B cell (primary cell): ENCODE data around the gene DTNA. TPM values are rescaled to one million over a fixed set of nuclear protein-coding genes. Genes with fewer than 3 reads are reported as not detected.

ENCODE experiments used
- ATAC-seq: fragments of 200-7000 bp; cut with Tn5 transposase; one replicate; pipeline ENCODE4 v1.10.0; 2021; ENCODE audit warnings: low read depth, mild to moderate bottlenecking, moderate number of reproducible peaks, moderate library complexity
- CTCF ChIA-PET: fragments of 350-600 bp; sonication (Branson Sonifier 250); formaldehyde crosslinking; loops from one replicate; lab custom pipeline; 2021; ENCODE audit warnings: antibody characterized with exemption, inconsistent platforms; lab: Charles Lee
- POLR2A ChIA-PET: fragments of 350-600 bp; sonication (Branson Sonifier 250); formaldehyde crosslinking; loops from one replicate; lab custom pipeline; 2021; ENCODE audit warnings: antibody characterized with exemption; lab: Charles Lee
- DNase-seq: peaks from one replicate; pipeline ENCODE4 v3.0.0; 2013
- H2AFZ ChIP-seq: 2 replicates; pipeline ENCODE4 v1.6.1; 2012; ENCODE audit warnings: mild to moderate bottlenecking, low read depth, low read length; ENCODE audit not compliant: insufficient read depth, poor library complexity, severe bottlenecking
- H3K27ac ChIP-seq, 2 donors: 1 replicate in 1 of 2; 2 replicates in 1 of 2; pipeline ENCODE4 v1.5.1; 2012 to 2013; ENCODE audit warnings: low read length in 2 of 2, mild to moderate bottlenecking in 2 of 2, moderate library complexity in 1 of 2
- H3K27me3 ChIP-seq, 4 experiments: fragments of 200-600 bp in 1 of 4; sonication (generic) in 1 of 4; replicated peaks in 1 of 4; 1 replicate in 2 of 4; 2 replicates in 2 of 4; pipeline versions ENCODE4 v1.6.1 to v1.7.0; 2013 to 2016; ENCODE audit warnings: low read length in 3 of 4, mild to moderate bottlenecking in 2 of 4, mixed read lengths in 1 of 4, moderate library complexity in 1 of 4; ENCODE audit not compliant: insufficient read depth in 4 of 4, control insufficient read depth in 3 of 4; ENCODE audit errors: control extremely low read depth in 1 of 4
- H3K36me3 ChIP-seq, 2 experiments: replicated peaks in 1 of 2; 1 replicate in 1 of 2; 2 replicates in 1 of 2; pipeline versions ENCODE4 v1.6.1 to v1.7.1; 2013; ENCODE audit warnings: low read length in 1 of 2; ENCODE audit not compliant: insufficient read depth in 2 of 2, control insufficient read depth in 1 of 2; ENCODE audit errors: control extremely low read depth in 1 of 2, extremely low read depth in 1 of 2
- H3K4me1 ChIP-seq, 2 donors: fragments of 200-600 bp in 1 of 2; sonication (generic) in 1 of 2; 1 replicate in 1 of 2; 2 replicates in 1 of 2; pipeline versions ENCODE4 v1.5.1 to v1.6.1; 2013 to 2017; ENCODE audit warnings: low read length in 2 of 2; ENCODE audit not compliant: control insufficient read depth in 2 of 2, insufficient read depth in 2 of 2
- H3K4me2 ChIP-seq: replicated peaks from 2 replicates; pipeline ENCODE3; 2012; ENCODE audit warnings: mild to moderate bottlenecking, low read depth, low read length; ENCODE audit not compliant: poor library complexity, severe bottlenecking
- H3K4me3 ChIP-seq, 5 experiments: fragments of 200-600 bp in 1 of 5; sonication (generic) in 1 of 5; 1 replicate in 3 of 5; 2 replicates in 2 of 5; pipeline versions ENCODE4 v1.5.1 to v1.7.0; 2011 to 2016; ENCODE audit warnings: low read length in 4 of 5, mild to moderate bottlenecking in 4 of 5, low read depth in 2 of 5, control low read depth in 1 of 5, moderate library complexity in 1 of 5; ENCODE audit not compliant: insufficient read depth in 1 of 5; ENCODE audit errors: control extremely low read depth in 1 of 5, extremely low read depth in 1 of 5
- H3K79me2 ChIP-seq: fragments of 200-600 bp; sonication (generic); one replicate; pipeline ENCODE4 v1.6.0; 2016; ENCODE audit warnings: low read length; ENCODE audit not compliant: control insufficient read depth, insufficient read depth
- H3K9ac ChIP-seq: fragments of 200-600 bp; sonication (generic); 2 replicates; pipeline ENCODE4 v1.6.1; 2017; ENCODE audit warnings: mild to moderate bottlenecking, low read length, moderate library complexity
- H3K9me3 ChIP-seq, 3 donors: one replicate each; pipeline versions ENCODE4 v1.6.1 to v1.7.1; 2013; ENCODE audit warnings: low read length in 2 of 3; ENCODE audit not compliant: control insufficient read depth in 2 of 3, insufficient read depth in 1 of 3; ENCODE audit errors: control extremely low read depth in 1 of 3
- H4K20me1 ChIP-seq: 2 replicates; pipeline ENCODE4 v1.6.0; 2012; ENCODE audit warnings: mild to moderate bottlenecking, low read length; ENCODE audit not compliant: insufficient read depth, control insufficient read depth, poor library complexity, severe bottlenecking
- H3K27ac Mint-ChIP-seq: one replicate; pipeline ENCODE4 v1.8.0; 2021; ENCODE audit warnings: mixed read lengths
- H3K27me3 Mint-ChIP-seq: one replicate; pipeline ENCODE4 v1.8.0; 2021; ENCODE audit warnings: mixed read lengths
- H3K4me1 Mint-ChIP-seq: one replicate; pipeline ENCODE4 v1.8.0; 2021; ENCODE audit warnings: mixed read lengths
- H3K4me3 Mint-ChIP-seq: one replicate; pipeline ENCODE4 v1.8.0; 2021; ENCODE audit warnings: mixed read lengths
- H3K9me3 Mint-ChIP-seq: one replicate; pipeline ENCODE4 v1.8.0; 2022; ENCODE audit warnings: mixed read lengths; ENCODE audit not compliant: insufficient read depth
- EZH2 ChIP-seq: IDR thresholded peaks from 2 replicates; pipeline ENCODE4 v1.6.1; 2012; ENCODE audit warnings: borderline replicate concordance, low read depth, mild to moderate bottlenecking, moderate library complexity, low read length; ENCODE audit not compliant: insufficient read depth, poor library complexity, severe bottlenecking
- WGBS: methylation state at CpG from one replicate; pipeline ENCODE4 v1.1.5; 2013; ENCODE audit warnings: missing lambda C conversion rate; ENCODE audit not compliant: insufficient coverage; 5-methylcytosine and 5-hydroxymethylcytosine counted together
- intact Hi-C: fragments of 100-400 bp; cut with micrococcal nuclease; formaldehyde crosslinking; loops from one replicate; pipeline ENCODE4 v1.10.0; 2022
- polyA plus RNA-seq: library from polyadenylated mRNA; depleted of rRNA; stranded (reverse); fragments of >200 nt; gene quantifications from 2 replicates; pipeline ENCODE4 v1.2.3, GENCODE V29; 2012
- total RNA-seq, 2 donors: library from RNA; stranded (reverse); fragments of 120-200 nt in 1 of 2; gene quantifications; 1 replicate in 1 of 2; 2 replicates in 1 of 2; pipeline versions ENCODE4 v1.2.3 to v1.2.4, GENCODE V29; 2013 to 2022
- TF ChIP-seq, protein P1 (sequence below): fragments of 200-600 bp; IDR thresholded peaks from one replicate; pipeline ENCODE4 v1.8.0; 2022; ENCODE audit warnings: antibody characterized with exemption, mild to moderate bottlenecking

DTNA gene
- total and polyA plus RNA-seq, 2 donors (not counting 1 experiment from before 2014, with no cell fraction given), result not detected

- TF ChIP-seq, protein P1, sequence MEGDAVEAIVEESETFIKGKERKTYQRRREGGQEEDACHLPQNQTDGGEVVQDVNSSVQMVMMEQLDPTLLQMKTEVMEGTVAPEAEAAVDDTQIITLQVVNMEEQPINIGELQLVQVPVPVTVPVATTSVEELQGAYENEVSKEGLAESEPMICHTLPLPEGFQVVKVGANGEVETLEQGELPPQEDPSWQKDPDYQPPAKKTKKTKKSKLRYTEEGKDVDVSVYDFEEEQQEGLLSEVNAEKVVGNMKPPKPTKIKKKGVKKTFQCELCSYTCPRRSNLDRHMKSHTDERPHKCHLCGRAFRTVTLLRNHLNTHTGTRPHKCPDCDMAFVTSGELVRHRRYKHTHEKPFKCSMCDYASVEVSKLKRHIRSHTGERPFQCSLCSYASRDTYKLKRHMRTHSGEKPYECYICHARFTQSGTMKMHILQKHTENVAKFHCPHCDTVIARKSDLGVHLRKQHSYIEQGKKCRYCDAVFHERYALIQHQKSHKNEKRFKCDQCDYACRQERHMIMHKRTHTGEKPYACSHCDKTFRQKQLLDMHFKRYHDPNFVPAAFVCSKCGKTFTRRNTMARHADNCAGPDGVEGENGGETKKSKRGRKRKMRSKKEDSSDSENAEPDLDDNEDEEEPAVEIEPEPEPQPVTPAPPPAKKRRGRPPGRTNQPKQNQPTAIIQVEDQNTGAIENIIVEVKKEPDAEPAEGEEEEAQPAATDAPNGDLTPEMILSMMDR, result no peak
- TF ChIP-seq EZH2, result no peak
- intact Hi-C loops, result no loop called here
- H3K9me3 Mint-ChIP-seq, result no peaks in the 10 kb centered on the region
Observed at GRCh38 chr18:34936772-34937171, 226.7 kb downstream of the DTNA start.

GRCh38 chr18:34938090-34938489, 228.0 kb downstream of the DTNA start:
- no peaks in the 10 kb centered on the region for H3K4me1 ChIP-seq
- peaks cover 21% of the 10 kb centered on the region for H3K27me3 Mint-ChIP-seq
- H3K4me2 ChIP-seq, result no peak overlapping the region
- CTCF ChIA-PET, result no interaction called here
- H3K9ac ChIP-seq, result no peak overlapping the region
- no peaks in the 10 kb centered on the region for H3K36me3 ChIP-seq
- no peaks in the 10 kb centered on the region for H3K27me3 ChIP-seq
- no peak overlapping the region for H3K4me3 Mint-ChIP-seq
- POLR2A ChIA-PET, result no interaction called here
- no peak overlapping the region for H3K4me3 ChIP-seq
- no peak overlapping the region for H3K27ac Mint-ChIP-seq
- no peak overlapping the region for H2AFZ ChIP-seq
- no peaks in the 10 kb centered on the region for H3K4me1 Mint-ChIP-seq
- WGBS, result no CpG with 5 or more reads among the region's 1 CpG
- intact Hi-C loops, result no loop called here
- H3K79me2 ChIP-seq, result no peaks in the 10 kb centered on the region
- H3K9me3 Mint-ChIP-seq, result no peaks in the 10 kb centered on the region
- ATAC-seq (no peak), DNase-seq (no peak)
- H3K9me3 ChIP-seq, result no peaks in the 10 kb centered on the region
- no peak for TF ChIP-seq EZH2
- TF ChIP-seq, protein P1, result no peak
- no peaks in the 10 kb centered on the region for H4K20me1 ChIP-seq
- no peak overlapping the region for H3K27ac ChIP-seq

More at GRCh38 chr18:34936772-34937171, 226.7 kb downstream of the DTNA start:
- no peak overlapping the region for H3K4me3 Mint-ChIP-seq
- Histone ChIP-seq H4K20me1 (no peaks in the 10 kb centered on the region), H3K79me2 (no peaks in the 10 kb centered on the region), H3K9ac (no peak overlapping the region), H3K36me3 (no peaks in the 10 kb centered on the region), H3K27ac (no peak overlapping the region), H3K27me3 (no peaks in the 10 kb centered on the region), H2AFZ (no peak overlapping the region), H3K4me2 (no peak overlapping the region), H3K9me3 (no peaks in the 10 kb centered on the region), H3K4me3 (no peak overlapping the region), H3K4me1 (no peaks in the 10 kb centered on the region)
- ChIA-PET CTCF (no interaction called here), POLR2A (no interaction called here)
- DNase-seq, result no peak
- ATAC-seq, result no peak
- H3K4me1 Mint-ChIP-seq, result no peaks in the 10 kb centered on the region
- H3K27ac Mint-ChIP-seq, result no peak overlapping the region
- H3K27me3 Mint-ChIP-seq, result peaks cover 13% of the 10 kb centered on the region
- WGBS, result 100% methylated on average over 2 of the region's 3 CpGs
